Measurements from ENCODE around the gene CABLES1. TPM values are rescaled to one million over a fixed set of nuclear protein-coding genes. Genes with fewer than 3 reads are reported as not detected.

CABLES1 gene
- total RNA-seq, 2 experiments from 2014 or later: 1.9 to 2.1 TPM

DNA sequence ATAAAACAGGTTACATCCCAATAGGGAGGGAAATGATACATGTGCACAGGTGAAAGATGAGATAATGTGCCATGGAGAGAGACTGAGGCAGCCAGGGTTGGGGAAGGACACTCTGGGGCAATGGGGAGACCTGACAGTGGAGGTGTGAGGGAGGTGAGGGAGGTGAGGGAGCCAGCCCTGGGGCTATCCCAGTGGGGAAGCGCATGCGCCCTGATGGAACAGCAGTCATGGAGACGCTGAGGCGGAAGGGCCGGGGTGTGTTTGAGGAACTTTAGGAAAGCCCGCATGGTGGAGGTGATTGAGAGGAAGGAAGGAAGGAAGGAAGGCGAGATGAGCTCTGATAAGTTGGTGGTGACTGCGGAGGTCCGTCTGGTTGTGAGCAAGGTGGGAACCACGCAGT is 66.5 kb downstream of the CABLES1 start:
- POLR2A ChIA-PET: no interaction called here
- no peak for DNase-seq
- Mint-ChIP-seq H3K36me3 (ENCODE audit: low read depth) (peaks cover 9% of the 10 kb centered on the region), H3K4me1 (peaks cover 5% of the 10 kb centered on the region), H3K9me3 (peaks cover 4% of the 10 kb centered on the region), H3K4me3 (no peak overlapping the region), H3K27me3 (peaks cover 2% of the 10 kb centered on the region), H3K27ac (no peak overlapping the region)
- CTCF ChIA-PET: no interaction called here

DNA sequence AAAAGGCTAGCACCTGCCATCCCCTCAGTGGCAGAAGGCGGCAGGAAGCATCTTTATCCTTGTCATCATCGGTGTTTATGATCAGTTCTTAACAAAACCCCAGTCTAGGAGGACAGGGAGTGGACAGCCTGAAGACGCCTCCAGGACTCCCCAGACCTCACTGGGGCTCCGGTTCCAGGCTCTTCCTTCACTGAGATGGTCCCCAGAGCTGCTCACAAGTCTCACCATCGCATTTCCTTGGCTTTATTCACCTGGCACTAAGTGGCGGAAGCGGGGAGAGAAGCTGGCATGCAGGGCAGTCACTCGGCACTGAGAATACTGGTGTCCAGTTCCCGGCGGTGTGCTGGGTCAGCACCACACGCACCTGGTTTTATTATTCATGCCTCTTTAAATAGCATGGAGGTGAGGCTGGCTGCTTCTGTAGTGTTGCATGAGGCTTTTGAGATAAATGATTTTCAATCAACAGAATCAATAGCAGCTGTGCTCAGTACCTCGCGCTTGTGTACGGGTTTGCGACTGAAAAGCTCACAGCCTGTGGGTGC is 68.7 kb downstream of the CABLES1 start:
- ChIA-PET CTCF (no interaction called here), POLR2A (no interaction called here)
- Mint-ChIP-seq H3K36me3 (ENCODE audit: low read depth) (peaks cover 12% of the 10 kb centered on the region), H3K9me3 (peaks cover 11% of the 10 kb centered on the region), H3K4me3 (no peak overlapping the region), H3K27me3 (peaks cover 2% of the 10 kb centered on the region), H3K27ac (no peak overlapping the region), H3K4me1 (peaks cover 5% of the 10 kb centered on the region)
- no peak for DNase-seq

DNA sequence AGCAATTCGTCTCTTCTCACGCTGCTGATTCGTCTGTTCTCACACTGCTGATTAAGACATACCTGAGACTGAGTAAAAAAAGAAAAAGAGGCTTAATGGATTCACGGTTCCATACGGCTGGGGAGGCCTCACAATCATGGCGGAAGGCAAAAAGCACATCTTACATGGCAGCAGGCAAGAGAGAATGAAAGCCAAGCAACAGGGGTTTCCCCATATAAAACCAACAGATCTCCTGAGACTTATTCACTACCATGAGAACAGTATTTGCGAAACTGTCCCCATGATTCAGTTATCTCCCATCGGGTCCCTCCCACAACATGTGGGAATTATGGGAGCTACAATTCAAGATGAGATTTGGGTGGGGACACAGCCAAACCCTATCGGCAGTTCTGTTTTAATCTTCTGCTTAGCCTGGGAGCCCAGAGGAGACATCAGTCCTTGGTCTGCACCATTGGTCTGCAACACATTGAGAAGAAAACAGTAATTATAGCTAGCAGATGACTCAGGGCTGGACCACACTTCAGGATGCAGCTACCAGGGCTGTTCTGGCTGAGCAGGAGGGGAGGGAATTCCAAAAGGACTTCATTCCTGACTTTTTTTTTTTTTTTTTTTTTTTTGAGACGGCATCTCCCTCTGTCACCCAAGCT is 69.4 kb downstream of the CABLES1 start:
- no peak overlapping the region for H3K4me3 Mint-ChIP-seq
- peaks cover 12% of the 10 kb centered on the region for H3K36me3 Mint-ChIP-seq (ENCODE audit: low read depth)
- H3K27me3 Mint-ChIP-seq: peaks cover 2% of the 10 kb centered on the region
- no peak for DNase-seq
- H3K27ac Mint-ChIP-seq: no peak overlapping the region
- CTCF ChIA-PET: interaction anchor here (1.0 kb wide), 2 partner anchors 11 to 13 kb away, joined by 3 read pairs; no protein-coding TSS in a partner anchor
- POLR2A ChIA-PET: no interaction called here
- peaks cover 5% of the 10 kb centered on the region for H3K4me1 Mint-ChIP-seq
- peaks cover 12% of the 10 kb centered on the region for H3K9me3 Mint-ChIP-seq

DNA sequence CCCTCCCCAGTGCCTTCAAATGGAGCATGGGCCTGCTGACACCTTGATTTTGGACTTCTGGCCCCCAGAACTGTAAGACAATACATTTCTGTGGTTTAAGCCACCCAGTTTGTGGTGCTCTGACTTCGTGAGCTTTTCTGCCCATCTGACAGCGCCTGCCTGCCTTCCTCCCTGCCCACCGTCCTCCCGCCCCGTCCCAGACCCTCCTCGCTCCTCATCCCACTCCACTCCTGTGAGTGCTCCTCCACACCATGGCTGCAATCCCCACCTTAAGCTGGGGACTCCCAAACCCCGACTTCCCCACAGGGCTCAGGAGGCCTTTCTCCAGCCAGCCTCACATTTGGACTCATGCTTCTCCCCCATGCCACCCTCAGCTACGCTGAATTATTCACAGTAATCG is 70.7 kb downstream of the CABLES1 start:
- H3K36me3 Mint-ChIP-seq (ENCODE audit: low read depth): peaks cover 12% of the 10 kb centered on the region
- DNase-seq: no peak

DNA sequence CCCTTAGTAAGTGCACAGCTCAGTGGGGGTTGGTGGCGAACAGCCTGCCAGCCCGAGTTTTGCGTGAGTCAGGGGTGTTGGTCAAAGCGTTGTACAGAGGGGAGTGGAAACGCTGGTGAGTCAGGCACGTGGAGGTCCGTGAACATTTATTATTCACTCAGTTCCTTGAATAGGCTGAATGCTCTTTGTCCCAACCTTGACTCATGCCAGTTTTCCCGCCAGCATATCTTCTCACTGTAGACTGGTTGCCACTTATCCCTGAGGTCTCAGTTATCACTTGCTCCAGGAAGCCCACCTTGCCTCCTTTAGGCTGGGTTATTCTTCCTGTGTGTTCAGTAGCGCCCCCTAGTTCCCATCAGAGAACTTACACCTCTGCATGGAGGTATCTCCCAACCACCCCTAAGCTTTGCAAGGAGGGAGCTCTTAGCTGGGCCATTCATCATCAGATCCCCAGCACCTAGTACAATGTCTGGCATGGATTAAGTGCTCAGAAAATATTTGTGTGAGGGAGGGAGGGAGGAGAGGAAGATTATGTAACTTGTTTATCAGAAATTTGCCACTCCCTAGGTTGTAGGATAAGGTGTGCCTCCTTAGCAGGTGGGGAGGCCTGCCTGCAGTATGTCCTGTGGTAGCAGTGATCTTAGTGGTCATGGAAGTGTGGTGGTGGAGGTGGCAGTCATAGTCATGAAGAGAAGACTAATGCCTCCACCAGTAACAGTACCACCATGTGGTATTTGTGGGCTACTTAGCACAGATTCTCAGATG is 72.1 kb downstream of the CABLES1 start:
- CTCF ChIA-PET: interaction anchor here (1.5 to 1.7 kb wide), 3 partner anchors 12 to 17 kb away, joined by 4 to 8 read pairs (median 6); no protein-coding TSS in a partner anchor

More for the DNA sequence above, 70.7 kb downstream of the CABLES1 start:
- ChIA-PET CTCF (no interaction called here), POLR2A (no interaction called here)
- H3K9me3 Mint-ChIP-seq: peaks cover 12% of the 10 kb centered on the region
- H3K27me3 Mint-ChIP-seq: peaks cover 2% of the 10 kb centered on the region
- no peak overlapping the region for H3K4me3 Mint-ChIP-seq
- H3K4me1 Mint-ChIP-seq: peaks cover 5% of the 10 kb centered on the region
- H3K27ac Mint-ChIP-seq: no peak overlapping the region

DNA sequence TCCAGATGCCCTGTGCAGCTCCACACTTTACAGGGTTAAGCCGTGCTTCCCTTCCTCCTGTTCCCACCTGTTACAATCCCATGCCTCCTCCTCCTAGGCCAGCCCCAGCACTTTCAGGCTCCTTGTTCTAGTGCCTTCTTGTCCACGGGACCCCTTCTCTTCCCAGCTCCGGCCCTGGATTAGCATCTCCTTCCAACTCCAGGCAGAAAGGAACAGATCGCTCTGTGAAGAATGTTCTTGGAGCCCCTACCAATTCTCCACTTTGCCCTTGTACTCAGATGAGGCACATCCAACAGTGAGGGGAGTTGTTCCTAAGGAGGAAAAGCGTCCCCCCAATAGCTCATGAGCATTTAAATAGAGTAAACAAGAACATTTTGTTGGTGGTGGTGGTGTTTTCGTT is 72.7 kb downstream of the CABLES1 start:
- Mint-ChIP-seq H3K27me3 (peaks cover 2% of the 10 kb centered on the region), H3K4me3 (no peak overlapping the region), H3K27ac (no peak overlapping the region), H3K4me1 (peaks cover 4% of the 10 kb centered on the region), H3K36me3 (ENCODE audit: low read depth) (peaks cover 10% of the 10 kb centered on the region), H3K9me3 (peaks cover 12% of the 10 kb centered on the region)
- DNase-seq: no peak
- POLR2A ChIA-PET: no interaction called here
- CTCF ChIA-PET: interaction anchor here (1.5 to 1.7 kb wide), 3 partner anchors 12 to 16 kb away, joined by 4 to 8 read pairs (median 6); no protein-coding TSS in a partner anchor

More for the DNA sequence above, 72.1 kb downstream of the CABLES1 start:
- peaks cover 2% of the 10 kb centered on the region for H3K27me3 Mint-ChIP-seq
- peaks cover 12% of the 10 kb centered on the region for H3K9me3 Mint-ChIP-seq
- peaks cover 11% of the 10 kb centered on the region for H3K36me3 Mint-ChIP-seq (ENCODE audit: low read depth)
- peaks cover 5% of the 10 kb centered on the region for H3K4me1 Mint-ChIP-seq
- DNase-seq: no peak
- POLR2A ChIA-PET: no interaction called here
- H3K27ac Mint-ChIP-seq: no peak overlapping the region
- H3K4me3 Mint-ChIP-seq: no peak overlapping the region

DNA sequence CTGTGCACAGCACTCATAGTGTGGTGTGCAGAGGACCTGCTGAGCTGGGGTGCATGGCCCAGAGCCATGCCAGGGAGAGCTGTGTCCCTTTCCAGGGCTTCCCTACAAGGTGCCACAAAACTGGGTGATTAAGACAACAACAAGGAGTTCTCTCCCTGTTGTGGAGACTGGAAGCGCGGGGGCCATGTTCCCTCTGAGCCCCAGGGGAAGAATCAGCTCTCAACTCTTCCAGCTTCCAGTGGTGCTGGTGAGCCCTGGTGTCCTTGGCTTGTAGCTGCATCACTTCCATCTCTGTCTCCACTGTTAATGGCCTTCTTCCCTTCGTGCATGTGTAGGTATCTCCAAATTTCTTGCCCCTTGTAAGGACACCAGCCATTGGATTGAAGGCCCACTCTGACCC is 73.3 kb downstream of the CABLES1 start:
- peaks cover 10% of the 10 kb centered on the region for H3K36me3 Mint-ChIP-seq (ENCODE audit: low read depth)
- ChIA-PET CTCF (interaction anchor here (1.5 to 1.7 kb wide), 3 partner anchors 12 to 15 kb away, joined by 4 to 8 read pairs (median 6); no protein-coding TSS in a partner anchor), POLR2A (no interaction called here)
- H3K9me3 Mint-ChIP-seq: peaks cover 12% of the 10 kb centered on the region
- DNase-seq: no peak
- no peak overlapping the region for H3K4me3 Mint-ChIP-seq
- H3K4me1 Mint-ChIP-seq: peaks cover 2% of the 10 kb centered on the region
- H3K27me3 Mint-ChIP-seq: no peaks in the 10 kb centered on the region
- no peak overlapping the region for H3K27ac Mint-ChIP-seq

DNA sequence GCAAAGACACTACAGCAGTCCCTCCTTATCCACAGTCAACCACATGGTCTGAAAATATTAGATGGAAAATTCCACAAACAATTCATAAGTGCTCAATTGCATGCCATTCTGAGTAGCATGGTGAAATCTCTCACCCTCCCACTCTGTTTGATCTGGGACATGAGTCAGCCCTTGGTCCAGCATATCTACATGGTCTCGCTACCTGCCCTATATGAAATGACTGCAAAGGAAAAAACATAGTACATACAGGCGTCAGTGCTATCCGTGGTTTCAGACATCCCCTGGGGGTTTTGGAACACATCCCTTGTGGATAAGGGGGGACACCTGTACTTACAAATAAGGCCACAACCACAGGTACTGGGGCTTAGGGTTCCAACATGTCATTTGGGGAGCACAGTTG is 73.7 kb downstream of the CABLES1 start:
- Mint-ChIP-seq H3K27me3 (no peaks in the 10 kb centered on the region), H3K4me3 (no peak overlapping the region), H3K4me1 (peaks cover 2% of the 10 kb centered on the region), H3K36me3 (ENCODE audit: low read depth) (peaks cover 10% of the 10 kb centered on the region), H3K9me3 (peaks cover 12% of the 10 kb centered on the region), H3K27ac (no peak overlapping the region)
- DNase-seq: no peak
- ChIA-PET CTCF (interaction anchor here (1.6 to 1.7 kb wide), 2 partner anchors 13 to 15 kb away, joined by 6 to 8 read pairs; no protein-coding TSS in a partner anchor), POLR2A (no interaction called here)

DNA sequence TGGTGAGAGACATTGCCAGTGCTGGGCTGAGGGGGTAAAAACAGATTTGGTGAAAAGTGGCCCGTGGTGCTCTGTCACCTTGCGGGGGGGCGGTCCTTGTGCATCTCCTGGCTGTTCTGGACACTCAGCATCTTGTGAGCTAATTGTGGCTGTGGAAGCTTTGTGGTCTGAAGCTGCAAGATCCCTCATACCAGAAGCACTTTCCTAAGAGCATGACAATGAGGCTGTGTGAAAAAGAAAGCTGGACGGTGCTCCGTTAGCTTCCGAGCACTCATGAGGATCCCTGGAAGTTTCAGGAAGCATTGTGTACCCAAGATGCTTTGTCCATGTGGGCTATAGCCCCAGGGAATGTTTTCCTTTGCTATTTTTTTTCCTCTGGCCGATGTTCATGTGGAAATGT is 74.5 kb downstream of the CABLES1 start:
- Mint-ChIP-seq H3K9me3 (peaks cover 8% of the 10 kb centered on the region), H3K4me1 (no peaks in the 10 kb centered on the region), H3K27me3 (no peaks in the 10 kb centered on the region), H3K36me3 (ENCODE audit: low read depth) (peaks cover 6% of the 10 kb centered on the region), H3K4me3 (no peak overlapping the region), H3K27ac (no peak overlapping the region)
- DNase-seq: no peak
- CTCF ChIA-PET: interaction anchor here (0.9 kb wide), 1 partner anchor 14 kb away, joined by 3 read pairs; no protein-coding TSS in a partner anchor
- POLR2A ChIA-PET: no interaction called here

DNA sequence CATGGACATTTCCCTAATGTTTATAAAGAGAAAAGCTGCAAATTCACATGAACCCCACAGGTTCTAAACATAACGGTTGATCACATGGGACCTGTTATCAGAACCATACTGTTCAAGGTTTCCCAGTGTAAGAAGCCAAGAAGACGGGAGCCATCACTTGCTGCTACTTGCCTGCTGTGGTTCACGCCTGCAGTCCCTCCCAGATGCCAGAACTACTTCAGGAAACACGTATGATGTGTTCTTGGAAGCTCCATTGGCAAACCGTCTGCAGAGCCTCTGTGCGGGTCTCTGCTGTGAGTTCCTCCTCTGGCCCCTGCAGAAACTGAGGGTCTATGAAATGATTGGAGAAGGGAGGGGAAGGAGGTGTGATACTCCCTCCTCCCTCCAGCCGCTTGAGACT is 75.2 kb downstream of the CABLES1 start:
- Mint-ChIP-seq H3K9me3 (peaks cover 8% of the 10 kb centered on the region), H3K4me1 (no peaks in the 10 kb centered on the region), H3K27me3 (no peaks in the 10 kb centered on the region), H3K27ac (no peak overlapping the region), H3K36me3 (ENCODE audit: low read depth) (peaks cover 6% of the 10 kb centered on the region), H3K4me3 (no peak overlapping the region)
- CTCF ChIA-PET: interaction anchor here (0.9 kb wide), 1 partner anchor 14 kb away, joined by 3 read pairs; no protein-coding TSS in a partner anchor
- no peak for DNase-seq
- POLR2A ChIA-PET: no interaction called here

DNA sequence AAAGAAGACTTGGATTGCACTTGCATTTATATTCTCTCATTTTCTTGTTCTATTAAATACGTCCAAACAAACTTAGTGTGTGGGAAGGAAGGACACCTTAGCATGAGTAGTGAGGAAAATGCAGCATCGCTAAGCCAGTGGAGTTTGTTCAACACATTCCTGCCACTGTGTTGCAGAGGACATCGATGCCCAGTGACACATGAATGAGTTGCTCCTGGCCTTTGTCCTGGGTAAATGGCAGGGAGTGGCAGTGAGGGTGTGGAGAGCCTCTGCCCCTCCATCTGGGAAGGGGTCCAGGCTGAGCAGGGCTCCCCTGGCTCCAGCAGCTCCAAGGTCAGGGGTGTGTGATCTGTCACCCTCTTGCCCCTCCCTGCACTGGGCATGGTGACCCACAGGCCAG is 75.9 kb downstream of the CABLES1 start:
- CTCF ChIA-PET: interaction anchor here (1.0 to 2.1 kb wide), 2 partner anchors 12 to 13 kb away, joined by 4 to 8 read pairs; no protein-coding TSS in a partner anchor
- POLR2A ChIA-PET: no interaction called here

DNA sequence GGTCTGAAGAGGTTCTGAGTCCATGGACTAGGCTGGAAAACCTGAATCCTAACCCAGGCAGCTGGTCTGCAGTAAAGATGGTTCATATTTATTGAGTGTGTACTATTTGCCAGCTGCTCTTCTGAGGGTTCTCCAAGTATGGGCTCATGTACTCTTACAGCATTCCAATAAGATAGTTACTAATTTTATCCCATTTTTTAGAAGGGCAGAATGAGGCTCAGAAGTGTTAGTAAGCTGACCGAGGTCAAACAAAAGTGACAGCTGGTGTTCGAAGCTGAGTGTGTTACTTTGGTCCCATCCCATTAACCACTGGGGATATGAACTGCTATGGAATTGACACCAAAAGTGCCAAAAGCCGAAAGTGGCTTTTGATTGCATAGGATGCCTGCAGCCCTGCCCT is 76.9 kb downstream of the CABLES1 start:
- no peak for DNase-seq
- H3K4me1 Mint-ChIP-seq: no peaks in the 10 kb centered on the region
- no peaks in the 10 kb centered on the region for H3K27me3 Mint-ChIP-seq
- no peak overlapping the region for H3K27ac Mint-ChIP-seq
- H3K4me3 Mint-ChIP-seq: no peak overlapping the region
- H3K9me3 Mint-ChIP-seq: peaks cover 8% of the 10 kb centered on the region
- ChIA-PET POLR2A (no interaction called here), CTCF (interaction anchor here (0.6 to 2.1 kb wide), 3 partner anchors 12 to 18 kb away, joined by 3 to 8 read pairs (median 4); no protein-coding TSS in a partner anchor)
- no peaks in the 10 kb centered on the region for H3K36me3 Mint-ChIP-seq (ENCODE audit: low read depth)

More for the DNA sequence above, 75.9 kb downstream of the CABLES1 start:
- no peaks in the 10 kb centered on the region for H3K27me3 Mint-ChIP-seq
- peaks cover 8% of the 10 kb centered on the region for H3K9me3 Mint-ChIP-seq
- no peaks in the 10 kb centered on the region for H3K4me1 Mint-ChIP-seq
- no peak overlapping the region for H3K27ac Mint-ChIP-seq
- peaks cover 4% of the 10 kb centered on the region for H3K36me3 Mint-ChIP-seq (ENCODE audit: low read depth)
- no peak for DNase-seq
- no peak overlapping the region for H3K4me3 Mint-ChIP-seq

DNA sequence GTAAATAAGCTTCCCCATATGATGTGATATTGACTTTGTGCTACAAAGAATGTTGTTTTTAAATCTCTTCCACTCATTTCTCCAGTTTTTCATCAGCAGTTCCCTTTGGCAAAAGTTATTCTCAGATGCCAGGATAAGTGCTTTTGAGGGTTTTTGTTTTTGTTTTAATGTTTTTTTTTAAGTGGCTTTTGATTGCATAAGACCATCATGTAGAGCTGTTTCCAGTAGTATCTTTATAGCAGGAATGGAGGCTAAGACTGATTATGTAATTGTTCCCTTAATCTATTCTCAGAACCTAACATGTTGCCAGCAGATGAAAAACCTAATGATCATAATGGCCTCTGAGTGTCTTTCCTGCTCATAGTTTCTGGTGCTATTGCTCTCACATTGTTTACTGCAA is 77.9 kb downstream of the CABLES1 start:
- CTCF ChIA-PET: interaction anchor here (2.1 kb wide), 1 partner anchor 14 kb away, joined by 8 read pairs; no protein-coding TSS in a partner anchor
- DNase-seq: no peak
- Mint-ChIP-seq H3K9me3 (peaks cover 7% of the 10 kb centered on the region), H3K4me1 (no peaks in the 10 kb centered on the region), H3K27me3 (no peaks in the 10 kb centered on the region), H3K36me3 (ENCODE audit: low read depth) (no peaks in the 10 kb centered on the region), H3K27ac (no peak overlapping the region), H3K4me3 (no peak overlapping the region)
- POLR2A ChIA-PET: no interaction called here
